Loucy (cell line): ENCODE data around the gene TENT4A.

Experiments used
- H2AFZ ChIP-seq: fragments of 200-600 bp; sonication (generic); 2 replicates; pipeline ENCODE4 v1.6.0; 2016; ENCODE audit warnings: antibody characterized with exemption, mild to moderate bottlenecking, low read length, moderate library complexity
- H3F3A ChIP-seq: fragments of 200-600 bp; 2 replicates; pipeline ENCODE4 v1.6.0; 2016; ENCODE audit warnings: antibody characterized with exemption, low read depth, mild to moderate bottlenecking
- H3K27me3 ChIP-seq: fragments of 200-600 bp; sonication (generic); 2 replicates; pipeline ENCODE4 v1.6.1; 2014; ENCODE audit warnings: low read length, mild to moderate bottlenecking; ENCODE audit not compliant: insufficient read depth, poor library complexity, severe bottlenecking
- H3K36me3 ChIP-seq: fragments of 200-600 bp; sonication (generic); 2 replicates; pipeline ENCODE4 v1.6.1; 2016; ENCODE audit warnings: low read length; ENCODE audit not compliant: insufficient read depth
- H3K4me1 ChIP-seq: fragments of 200-600 bp; sonication (generic); 2 replicates; pipeline ENCODE4 v1.5.1; 2014; ENCODE audit warnings: low read length, mild to moderate bottlenecking; ENCODE audit not compliant: insufficient read depth, poor library complexity, severe bottlenecking
- H3K4me2 ChIP-seq: fragments of 200-600 bp; sonication (generic); 2 replicates; pipeline ENCODE4 v1.6.0; 2014; ENCODE audit warnings: antibody characterized with exemption, low read length, low read depth, mild to moderate bottlenecking; ENCODE audit not compliant: poor library complexity, severe bottlenecking
- H3K4me3 ChIP-seq: fragments of 200-600 bp; sonication (generic); 2 replicates; pipeline ENCODE4 v1.5.1; 2014; ENCODE audit warnings: low read length, mild to moderate bottlenecking, mixed read lengths; ENCODE audit not compliant: poor library complexity, severe bottlenecking
- H3K79me2 ChIP-seq: fragments of 200-600 bp; sonication (generic); 2 replicates; pipeline ENCODE4 v1.6.1; 2014; ENCODE audit warnings: low read length; ENCODE audit not compliant: insufficient read depth
- H3K9ac ChIP-seq: fragments of 200-600 bp; sonication (generic); 2 replicates; pipeline ENCODE4 v1.6.0; 2014; ENCODE audit warnings: mild to moderate bottlenecking, low read depth, low read length, moderate library complexity; ENCODE audit not compliant: poor library complexity, severe bottlenecking
- H3K9me2 ChIP-seq: fragments of 200-600 bp; sonication (generic); replicated peaks from 2 replicates; pipeline ENCODE4 v1.6.1; 2016; ENCODE audit warnings: low read depth, low read length, mixed read lengths
- H3K9me3 ChIP-seq: fragments of 200-600 bp; sonication (generic); 2 replicates; pipeline ENCODE4 v1.6.1; 2014; ENCODE audit warnings: mild to moderate bottlenecking, antibody characterized with exemption, low read length, low read depth; ENCODE audit not compliant: insufficient read depth
- H4K20me1 ChIP-seq: fragments of 200-600 bp; sonication (generic); 2 replicates; pipeline ENCODE4 v1.6.0; 2014; ENCODE audit warnings: antibody characterized with exemption, low read length, mild to moderate bottlenecking; ENCODE audit not compliant: insufficient read depth, poor library complexity, severe bottlenecking
- EZH2phosphoT487 ChIP-seq: fragments of 200-600 bp; IDR thresholded peaks from 2 replicates; pipeline ENCODE4 v1.6.1; 2018; ENCODE audit warnings: antibody characterized with exemption, mild to moderate bottlenecking, moderate library complexity, borderline replicate concordance
- TF ChIP-seq, protein P1 (sequence below): fragments of 200-600 bp; sonication (generic); conservative IDR thresholded peaks from 2 replicates; pipeline ENCODE4 v1.5.1; 2014; ENCODE audit warnings: mild to moderate bottlenecking, antibody characterized with exemption, low read length

Gene TENT4A

DNA sequence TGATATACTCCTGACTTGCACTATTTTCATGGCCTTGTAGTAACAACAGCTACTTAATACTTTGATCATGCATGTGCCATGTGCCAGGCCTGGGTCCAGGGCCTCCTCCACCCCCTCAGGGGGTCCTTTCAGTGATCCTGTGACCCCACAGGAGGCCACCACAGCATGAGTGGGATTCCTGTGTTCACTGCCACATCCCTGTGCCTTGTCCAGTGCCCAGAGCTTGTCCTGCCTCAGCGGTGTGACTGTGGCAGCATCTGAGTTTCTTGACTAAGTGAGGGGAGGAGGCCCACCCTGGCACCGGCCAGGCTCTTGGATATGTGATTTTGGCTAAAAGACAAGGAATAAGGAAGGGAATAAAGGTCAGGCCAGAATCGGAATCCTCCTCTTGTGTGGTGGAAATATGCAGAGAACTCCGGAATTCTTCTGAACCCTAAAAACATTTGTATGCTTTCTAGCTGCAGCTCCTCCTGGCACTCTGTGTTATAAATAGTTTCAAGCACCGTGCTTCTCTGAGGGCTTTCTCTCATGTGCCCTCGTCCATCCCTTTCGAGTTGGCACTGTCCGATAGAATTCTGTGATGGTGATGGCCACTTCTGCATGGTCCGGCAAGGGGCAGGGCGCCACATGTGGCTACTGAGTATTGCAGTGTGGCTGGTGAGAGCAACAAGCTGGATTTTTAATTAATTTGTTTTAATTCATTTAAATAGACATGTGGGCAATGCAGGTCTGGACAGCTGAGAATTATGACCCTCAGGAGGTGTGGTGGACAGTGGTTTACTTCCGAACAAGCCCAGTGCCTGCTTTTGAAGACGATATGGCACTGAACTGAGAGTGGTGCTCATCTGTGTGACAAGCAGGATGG lies 31.8 kb downstream of the TENT4A start:
- Histone ChIP-seq H4K20me1 (peaks cover 40% of the 10 kb centered on the region), H3K9me2 (no peaks in the 10 kb centered on the region), H3K4me1 (no peaks in the 10 kb centered on the region), H3K27me3 (no peaks in the 10 kb centered on the region), H3K79me2 (peaks cover 59% of the 10 kb centered on the region; the same call in 1 of the 2 replicates), H3K9me3 (no peaks in the 10 kb centered on the region), H3K9ac (no peak overlapping the region), H3K36me3 (peaks cover 97% of the 10 kb centered on the region), H3F3A (no peaks in the 10 kb centered on the region), H2AFZ (no peak overlapping the region), H3K4me3 (no peak overlapping the region), H3K4me2 (no peak overlapping the region)
- TF ChIP-seq, protein P1, sequence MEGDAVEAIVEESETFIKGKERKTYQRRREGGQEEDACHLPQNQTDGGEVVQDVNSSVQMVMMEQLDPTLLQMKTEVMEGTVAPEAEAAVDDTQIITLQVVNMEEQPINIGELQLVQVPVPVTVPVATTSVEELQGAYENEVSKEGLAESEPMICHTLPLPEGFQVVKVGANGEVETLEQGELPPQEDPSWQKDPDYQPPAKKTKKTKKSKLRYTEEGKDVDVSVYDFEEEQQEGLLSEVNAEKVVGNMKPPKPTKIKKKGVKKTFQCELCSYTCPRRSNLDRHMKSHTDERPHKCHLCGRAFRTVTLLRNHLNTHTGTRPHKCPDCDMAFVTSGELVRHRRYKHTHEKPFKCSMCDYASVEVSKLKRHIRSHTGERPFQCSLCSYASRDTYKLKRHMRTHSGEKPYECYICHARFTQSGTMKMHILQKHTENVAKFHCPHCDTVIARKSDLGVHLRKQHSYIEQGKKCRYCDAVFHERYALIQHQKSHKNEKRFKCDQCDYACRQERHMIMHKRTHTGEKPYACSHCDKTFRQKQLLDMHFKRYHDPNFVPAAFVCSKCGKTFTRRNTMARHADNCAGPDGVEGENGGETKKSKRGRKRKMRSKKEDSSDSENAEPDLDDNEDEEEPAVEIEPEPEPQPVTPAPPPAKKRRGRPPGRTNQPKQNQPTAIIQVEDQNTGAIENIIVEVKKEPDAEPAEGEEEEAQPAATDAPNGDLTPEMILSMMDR, result no peak
- no peak for TF ChIP-seq EZH2phosphoT487

DNA sequence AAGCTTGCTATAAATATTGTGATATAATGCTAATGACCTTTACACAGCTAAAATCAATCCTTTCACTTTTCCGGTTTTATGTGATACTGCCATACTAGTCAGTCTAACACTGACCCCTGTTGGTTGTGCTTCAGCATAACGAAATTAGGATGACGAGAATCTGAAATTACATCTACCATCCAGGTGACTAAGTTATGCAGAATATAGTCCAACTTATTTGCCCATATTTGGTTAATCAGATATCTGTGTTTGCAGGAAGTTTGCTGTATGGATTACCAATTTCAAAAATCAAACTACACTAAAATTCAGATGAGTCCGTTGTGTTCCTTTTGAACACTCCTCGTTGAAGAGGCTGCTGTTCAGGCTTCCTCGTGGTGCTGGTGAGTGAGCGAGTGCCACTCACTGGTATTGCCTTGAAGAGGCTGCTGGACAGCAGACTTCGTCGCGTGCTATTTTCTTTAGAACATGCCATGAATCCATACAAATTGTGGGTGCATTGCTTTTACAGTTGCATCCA lies 32.5 kb downstream of the TENT4A start:
- no peak overlapping the region for H3K9ac ChIP-seq
- H3K27me3 ChIP-seq, result no peaks in the 10 kb centered on the region
- peaks cover 40% of the 10 kb centered on the region for H4K20me1 ChIP-seq
- H2AFZ ChIP-seq, result no peak overlapping the region
- H3F3A ChIP-seq, result no peaks in the 10 kb centered on the region
- TF ChIP-seq EZH2phosphoT487, result no peak
- TF ChIP-seq, protein P1, result peak; percentile 75
- H3K4me3 ChIP-seq, result no peak overlapping the region
- H3K79me2 ChIP-seq, result peaks cover 52% of the 10 kb centered on the region; the same call in 1 of the 2 replicates
- H3K4me1 ChIP-seq, result no peaks in the 10 kb centered on the region
- H3K9me2 ChIP-seq, result no peaks in the 10 kb centered on the region
- H3K4me2 ChIP-seq, result no peak overlapping the region
- H3K36me3 ChIP-seq, result peaks cover 97% of the 10 kb centered on the region
- H3K9me3 ChIP-seq, result no peaks in the 10 kb centered on the region

DNA sequence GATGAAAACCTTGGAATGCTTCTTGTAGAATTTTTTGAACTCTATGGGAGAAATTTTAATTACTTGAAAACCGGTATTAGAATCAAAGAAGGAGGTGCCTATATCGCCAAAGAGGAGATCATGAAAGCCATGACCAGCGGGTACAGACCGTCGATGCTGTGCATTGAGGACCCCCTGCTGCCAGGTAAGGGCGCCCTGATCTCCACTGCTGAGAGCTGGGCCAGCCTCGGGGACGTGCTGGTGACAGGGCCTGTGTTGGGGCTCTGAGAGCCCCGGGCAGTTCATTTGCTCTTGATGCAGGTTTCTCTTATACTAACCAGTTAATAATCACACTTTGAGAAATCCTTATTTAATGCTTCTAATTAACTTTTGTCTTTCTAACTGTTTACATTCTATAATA lies 33.0 kb downstream of the TENT4A start:
- Histone ChIP-seq H3K9ac (no peak overlapping the region), H3K4me2 (no peak overlapping the region), H2AFZ (no peak overlapping the region), H3F3A (no peaks in the 10 kb centered on the region), H3K9me3 (no peaks in the 10 kb centered on the region), H3K9me2 (no peaks in the 10 kb centered on the region), H3K36me3 (peaks cover 97% of the 10 kb centered on the region), H4K20me1 (peaks cover 40% of the 10 kb centered on the region), H3K27me3 (no peaks in the 10 kb centered on the region), H3K4me3 (no peak overlapping the region), H3K4me1 (no peaks in the 10 kb centered on the region), H3K79me2 (peaks cover 48% of the 10 kb centered on the region; the same call in 1 of the 2 replicates)
- TF ChIP-seq EZH2phosphoT487, result no peak
- TF ChIP-seq, protein P1, result no peak
